WTC11 (cell line): Measurements from ENCODE around the gene ZNF669.

Source experiments
- FOXJ3 ChIP-seq: sonication (generic); formaldehyde crosslinking; IDR thresholded peaks from 2 replicates; pipeline ENCODE4 v1.9.0; 2021; ENCODE audit warnings: missing genetic modification reagents, mild to moderate bottlenecking, borderline replicate concordance
- TCF7 ChIP-seq: sonication (generic); formaldehyde crosslinking; IDR thresholded peaks from 2 replicates; pipeline ENCODE4 v1.8.0; 2022; ENCODE audit warnings: mild to moderate bottlenecking, low read depth, missing genetic modification reagents, moderate library complexity
- ZNF416 ChIP-seq: fragments of 250-450 bp; sonication (Bioruptor Pico); IDR thresholded peaks from 2 replicates; pipeline ENCODE4 v1.9.0; 2021; ENCODE audit warnings: mild to moderate bottlenecking, inconsistent platforms
- TF ChIP-seq, protein P1 (sequence below): sonication (generic); formaldehyde crosslinking; IDR thresholded peaks from 2 replicates; pipeline ENCODE4 v1.8.0; 2022; ENCODE audit warnings: mild to moderate bottlenecking, missing genetic modification reagents
- TF ChIP-seq, protein P2 (sequence below): fragments of 200-600 bp; IDR thresholded peaks from 2 replicates; pipeline ENCODE4 v1.8.0; 2022; ENCODE audit warnings: antibody characterized with exemption

DNA sequence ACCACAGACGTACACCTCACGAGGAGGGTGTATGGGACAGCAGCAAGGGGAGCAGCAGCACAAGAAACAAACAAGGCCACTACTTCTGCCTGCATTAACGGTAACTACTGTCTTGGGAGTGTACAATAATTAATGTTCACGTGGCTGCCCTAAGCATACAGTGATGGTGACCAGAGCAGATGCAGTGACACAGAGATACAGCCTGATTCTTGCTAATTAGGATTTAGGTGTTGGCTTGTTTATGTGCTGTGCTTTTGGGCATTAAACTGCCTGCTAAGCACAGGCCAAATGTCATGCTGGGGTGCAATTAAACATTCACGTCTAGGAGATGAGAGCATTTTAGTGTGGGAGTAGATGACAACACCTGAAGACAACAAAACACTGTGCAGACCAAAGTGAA, 7.2 kb downstream of the ZNF669 start:
- TF ChIP-seq ZNF416 (CRISPR knock-in tag) (no peak), FOXJ3 (no peak), TCF7 (CRISPR knock-in tag) (no peak)
- TF ChIP-seq, protein P1, sequence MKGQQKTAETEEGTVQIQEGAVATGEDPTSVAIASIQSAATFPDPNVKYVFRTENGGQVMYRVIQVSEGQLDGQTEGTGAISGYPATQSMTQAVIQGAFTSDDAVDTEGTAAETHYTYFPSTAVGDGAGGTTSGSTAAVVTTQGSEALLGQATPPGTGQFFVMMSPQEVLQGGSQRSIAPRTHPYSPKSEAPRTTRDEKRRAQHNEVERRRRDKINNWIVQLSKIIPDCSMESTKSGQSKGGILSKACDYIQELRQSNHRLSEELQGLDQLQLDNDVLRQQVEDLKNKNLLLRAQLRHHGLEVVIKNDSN (CRISPR knock-in tag), result no peak
- TF ChIP-seq, protein P2, sequence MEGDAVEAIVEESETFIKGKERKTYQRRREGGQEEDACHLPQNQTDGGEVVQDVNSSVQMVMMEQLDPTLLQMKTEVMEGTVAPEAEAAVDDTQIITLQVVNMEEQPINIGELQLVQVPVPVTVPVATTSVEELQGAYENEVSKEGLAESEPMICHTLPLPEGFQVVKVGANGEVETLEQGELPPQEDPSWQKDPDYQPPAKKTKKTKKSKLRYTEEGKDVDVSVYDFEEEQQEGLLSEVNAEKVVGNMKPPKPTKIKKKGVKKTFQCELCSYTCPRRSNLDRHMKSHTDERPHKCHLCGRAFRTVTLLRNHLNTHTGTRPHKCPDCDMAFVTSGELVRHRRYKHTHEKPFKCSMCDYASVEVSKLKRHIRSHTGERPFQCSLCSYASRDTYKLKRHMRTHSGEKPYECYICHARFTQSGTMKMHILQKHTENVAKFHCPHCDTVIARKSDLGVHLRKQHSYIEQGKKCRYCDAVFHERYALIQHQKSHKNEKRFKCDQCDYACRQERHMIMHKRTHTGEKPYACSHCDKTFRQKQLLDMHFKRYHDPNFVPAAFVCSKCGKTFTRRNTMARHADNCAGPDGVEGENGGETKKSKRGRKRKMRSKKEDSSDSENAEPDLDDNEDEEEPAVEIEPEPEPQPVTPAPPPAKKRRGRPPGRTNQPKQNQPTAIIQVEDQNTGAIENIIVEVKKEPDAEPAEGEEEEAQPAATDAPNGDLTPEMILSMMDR, result no peak
